Liver (tissue), 9 donors: ENCODE data around the gene MYO7B. TPM values are rescaled to one million over a fixed set of nuclear protein-coding genes. Genes with fewer than 3 reads are reported as not detected.

ENCODE experiments used
- DNase-seq: peaks from one replicate; pipeline ENCODE4 v3.0.0-alpha.2; 2017; ENCODE audit warnings: low spot score
- H3K27ac ChIP-seq, 2 donors: one replicate each; pipeline ENCODE4 v1.7.0; 2013; ENCODE audit warnings: inconsistent platforms in 2 of 2, low read length in 2 of 2, control low read depth in 1 of 2, low read depth in 1 of 2, mild to moderate bottlenecking in 1 of 2
- H3K27me3 ChIP-seq, 4 donors: one replicate each; pipeline versions ENCODE4 v1.6.1 to v1.7.0; 2013; ENCODE audit warnings: low read length in 3 of 4, inconsistent platforms in 1 of 4, mild to moderate bottlenecking in 1 of 4, moderate library complexity in 1 of 4; ENCODE audit not compliant: control insufficient read depth in 4 of 4, insufficient read depth in 4 of 4
- H3K36me3 ChIP-seq, 4 donors: one replicate each; pipeline versions ENCODE4 v1.6.1 to v1.7.0; 2013; ENCODE audit warnings: low read length in 3 of 4, mild to moderate bottlenecking in 3 of 4, low read depth in 1 of 4, moderate library complexity in 1 of 4; ENCODE audit not compliant: control insufficient read depth in 4 of 4, insufficient read depth in 3 of 4
- H3K4me1 ChIP-seq, 4 donors: one replicate each; pipeline versions ENCODE4 v1.6.1 to v1.7.0; 2013; ENCODE audit warnings: low read length in 3 of 4, mild to moderate bottlenecking in 3 of 4, moderate library complexity in 1 of 4; ENCODE audit not compliant: control insufficient read depth in 4 of 4, insufficient read depth in 4 of 4
- H3K4me3 ChIP-seq, 3 donors: one replicate each; pipeline versions ENCODE4 v1.6.1 to v1.7.0; 2013; ENCODE audit warnings: low read length in 3 of 3, control low read depth in 1 of 3, low read depth in 1 of 3, mild to moderate bottlenecking in 1 of 3
- H3K9ac ChIP-seq, 2 donors: one replicate each; pipeline ENCODE4 v1.7.0; 2013; ENCODE audit warnings: low read length in 2 of 2, mild to moderate bottlenecking in 2 of 2, moderate library complexity in 2 of 2, control low read depth in 1 of 2, low read depth in 1 of 2
- H3K9me3 ChIP-seq, 4 donors: one replicate each; pipeline versions ENCODE4 v1.6.1 to v1.7.0; 2013; ENCODE audit warnings: low read length in 3 of 4; ENCODE audit not compliant: control insufficient read depth in 4 of 4
- EGR1 ChIP-seq, 2 donors: IDR thresholded peaks; 2 replicates each; pipeline ENCODE4 v1.6.1; 2016 to 2018; ENCODE audit warnings: antibody characterized with exemption in 2 of 2, low read depth in 2 of 2
- FOXA1 ChIP-seq: IDR thresholded peaks from 2 replicates; pipeline ENCODE4 v1.6.1; 2016; ENCODE audit warnings: antibody characterized with exemption
- FOXA2 ChIP-seq: IDR thresholded peaks from 2 replicates; pipeline ENCODE4 v1.6.1; 2016; ENCODE audit warnings: antibody characterized with exemption
- GABPA ChIP-seq, 2 donors: IDR thresholded peaks in 1 of 2; conservative IDR thresholded peaks in 1 of 2; 2 replicates each; pipeline ENCODE4 v1.6.1; 2016; ENCODE audit warnings: antibody characterized with exemption in 2 of 2, mild to moderate bottlenecking in 1 of 2, moderate library complexity in 1 of 2
- HNF4A ChIP-seq, 2 donors: conservative IDR thresholded peaks; 2 replicates each; pipeline ENCODE4 v1.6.1; 2016; ENCODE audit warnings: antibody characterized with exemption in 2 of 2, mild to moderate bottlenecking in 2 of 2
- HNF4G ChIP-seq: IDR thresholded peaks from 2 replicates; pipeline ENCODE4 v1.6.1; 2016; ENCODE audit warnings: antibody characterized with exemption
- JUND ChIP-seq, 2 donors: IDR thresholded peaks; 2 replicates each; pipeline ENCODE4 v1.6.1; 2016; ENCODE audit warnings: antibody characterized with exemption in 2 of 2
- MAX ChIP-seq: IDR thresholded peaks from 2 replicates; pipeline ENCODE4 v1.6.1; 2016; ENCODE audit warnings: antibody characterized with exemption
- NR2F2 ChIP-seq: IDR thresholded peaks from 2 replicates; pipeline ENCODE4 v1.6.1; 2016; ENCODE audit warnings: antibody characterized with exemption
- RAD21 ChIP-seq, 2 donors: IDR thresholded peaks; 2 replicates each; pipeline ENCODE4 v1.6.1; 2016; ENCODE audit warnings: antibody characterized with exemption in 2 of 2, mild to moderate bottlenecking in 2 of 2
- REST ChIP-seq: IDR thresholded peaks from 2 replicates; pipeline ENCODE4 v1.6.1; 2016; ENCODE audit warnings: antibody characterized with exemption, mild to moderate bottlenecking
- RXRA ChIP-seq, 2 donors: IDR thresholded peaks; 2 replicates each; pipeline ENCODE4 v1.6.1; 2017 to 2018; ENCODE audit warnings: antibody characterized with exemption in 2 of 2, mild to moderate bottlenecking in 1 of 2
- SP1 ChIP-seq: IDR thresholded peaks from 2 replicates; pipeline ENCODE4 v1.6.1; 2018; ENCODE audit warnings: antibody characterized with exemption, mild to moderate bottlenecking
- TAF1 ChIP-seq: conservative IDR thresholded peaks from 2 replicates; pipeline ENCODE4 v1.6.1; 2016; ENCODE audit warnings: antibody characterized with exemption, mild to moderate bottlenecking
- YY1 ChIP-seq: IDR thresholded peaks from 2 replicates; pipeline ENCODE4 v1.6.1; 2016; ENCODE audit warnings: antibody characterized with exemption, mild to moderate bottlenecking
- whole genome bisulfite sequencing: extraction: QIAGEN DNeasy Blood & Tissue Kit; methylation state at CpG from one replicate; pipeline ENCODE4 v1.1.7; 2013; 5-methylcytosine and 5-hydroxymethylcytosine counted together
- polyA plus RNA-seq, 2 donors: library from polyadenylated mRNA; stranded (reverse) in 1 of 2; unstranded in 1 of 2; fragments of 200-250 nt in 1 of 2; fragments of >200 nt in 1 of 2; fragmentation: Nextera tagmentation in 1 of 2; extraction: Ambion mirVana in 1 of 2; gene quantifications; one replicate each; pipeline versions ENCODE4 v1.2.1 to v1.2.3, GENCODE V29; 2013 to 2015
- total RNA-seq, 2 donors: library from RNA; depleted of rRNA; stranded (reverse); fragments of >200 nt; gene quantifications; one replicate each; pipeline ENCODE4 v1.2.3, GENCODE V29; 2014
- TF ChIP-seq, protein P1 (sequence below): IDR thresholded peaks from 2 replicates; pipeline ENCODE4 v1.6.1; 2016; ENCODE audit warnings: antibody characterized with exemption
- TF ChIP-seq, protein P2 (sequence below): fragments of 150-350 bp; IDR thresholded peaks from 2 replicates; pipeline ENCODE4 v1.5.1; 2017; ENCODE audit warnings: improper control_type of control experiment, low read depth, low read length; ENCODE audit not compliant: missing input control
- TF ChIP-seq, protein P3 (sequence below): IDR thresholded peaks from 2 replicates; pipeline ENCODE4 v1.6.1; 2016; ENCODE audit warnings: antibody characterized with exemption
- donor health status: healthy.
- donor health status: healthy.
- donor health status: healthy.
- donor health status: healthy.
- donor health status: healthy.

Gene MYO7B
- total and polyA plus RNA-seq, 4 donors, result 0.15 to 1.1 (median 0.64) TPM

DNA sequence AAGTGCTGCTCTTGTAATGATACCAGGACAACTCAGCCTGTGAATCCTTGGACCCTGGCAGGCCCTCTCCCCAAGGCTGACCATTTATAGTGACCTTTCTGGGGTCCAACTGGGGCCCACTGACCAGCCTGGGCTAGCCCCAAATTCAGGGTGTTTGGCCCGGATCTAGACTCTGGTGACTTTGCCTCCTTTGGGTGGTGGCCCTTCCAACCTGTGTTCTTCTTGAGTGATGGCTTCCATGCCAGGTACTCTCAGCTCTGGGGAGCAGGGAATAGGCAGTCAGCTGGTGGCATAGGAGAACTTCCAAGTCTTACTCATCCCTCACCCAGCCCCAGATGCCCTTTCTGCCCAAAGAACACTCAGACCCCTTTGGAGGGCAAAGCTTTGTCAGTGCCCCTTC, 10.3 kb downstream of the MYO7B start:
- H3K27ac ChIP-seq, result no peak overlapping the region
- WGBS, result 98% methylated on average over 1 of the region's 1 CpG
- H3K4me1 ChIP-seq, result no peaks in the 10 kb centered on the region
- TF ChIP-seq NR2F2, result no peak
- TF ChIP-seq HNF4A (conservative IDR thresholded peaks at IDR 0.05), result no peak
- no peak for TF ChIP-seq YY1
- no peak for TF ChIP-seq HNF4G
- TF ChIP-seq SP1, result no peak
- TF ChIP-seq RAD21 (IDR thresholded peaks at IDR 0.05), result no peak
- TF ChIP-seq REST, result no peak
- TF ChIP-seq EGR1 (IDR thresholded peaks at IDR 0.05; ENCODE audit: low read depth in 2 of 2), result no peak
- no peak for TF ChIP-seq FOXA2
- TF ChIP-seq FOXA1, result no peak
- TF ChIP-seq, protein P1, sequence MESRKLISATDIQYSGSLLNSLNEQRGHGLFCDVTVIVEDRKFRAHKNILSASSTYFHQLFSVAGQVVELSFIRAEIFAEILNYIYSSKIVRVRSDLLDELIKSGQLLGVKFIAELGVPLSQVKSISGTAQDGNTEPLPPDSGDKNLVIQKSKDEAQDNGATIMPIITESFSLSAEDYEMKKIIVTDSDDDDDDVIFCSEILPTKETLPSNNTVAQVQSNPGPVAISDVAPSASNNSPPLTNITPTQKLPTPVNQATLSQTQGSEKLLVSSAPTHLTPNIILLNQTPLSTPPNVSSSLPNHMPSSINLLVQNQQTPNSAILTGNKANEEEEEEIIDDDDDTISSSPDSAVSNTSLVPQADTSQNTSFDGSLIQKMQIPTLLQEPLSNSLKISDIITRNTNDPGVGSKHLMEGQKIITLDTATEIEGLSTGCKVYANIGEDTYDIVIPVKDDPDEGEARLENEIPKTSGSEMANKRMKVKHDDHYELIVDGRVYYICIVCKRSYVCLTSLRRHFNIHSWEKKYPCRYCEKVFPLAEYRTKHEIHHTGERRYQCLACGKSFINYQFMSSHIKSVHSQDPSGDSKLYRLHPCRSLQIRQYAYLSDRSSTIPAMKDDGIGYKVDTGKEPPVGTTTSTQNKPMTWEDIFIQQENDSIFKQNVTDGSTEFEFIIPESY, result no peak
- TF ChIP-seq, protein P2, sequence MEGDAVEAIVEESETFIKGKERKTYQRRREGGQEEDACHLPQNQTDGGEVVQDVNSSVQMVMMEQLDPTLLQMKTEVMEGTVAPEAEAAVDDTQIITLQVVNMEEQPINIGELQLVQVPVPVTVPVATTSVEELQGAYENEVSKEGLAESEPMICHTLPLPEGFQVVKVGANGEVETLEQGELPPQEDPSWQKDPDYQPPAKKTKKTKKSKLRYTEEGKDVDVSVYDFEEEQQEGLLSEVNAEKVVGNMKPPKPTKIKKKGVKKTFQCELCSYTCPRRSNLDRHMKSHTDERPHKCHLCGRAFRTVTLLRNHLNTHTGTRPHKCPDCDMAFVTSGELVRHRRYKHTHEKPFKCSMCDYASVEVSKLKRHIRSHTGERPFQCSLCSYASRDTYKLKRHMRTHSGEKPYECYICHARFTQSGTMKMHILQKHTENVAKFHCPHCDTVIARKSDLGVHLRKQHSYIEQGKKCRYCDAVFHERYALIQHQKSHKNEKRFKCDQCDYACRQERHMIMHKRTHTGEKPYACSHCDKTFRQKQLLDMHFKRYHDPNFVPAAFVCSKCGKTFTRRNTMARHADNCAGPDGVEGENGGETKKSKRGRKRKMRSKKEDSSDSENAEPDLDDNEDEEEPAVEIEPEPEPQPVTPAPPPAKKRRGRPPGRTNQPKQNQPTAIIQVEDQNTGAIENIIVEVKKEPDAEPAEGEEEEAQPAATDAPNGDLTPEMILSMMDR, result no peak
- no peak for TF ChIP-seq GABPA (IDR thresholded peaks at IDR 0.05 in 1 of 2, conservative IDR thresholded peaks at IDR 0.05 in 1 of 2)
- TF ChIP-seq JUND (IDR thresholded peaks at IDR 0.05), result no peak
- TF ChIP-seq RXRA (IDR thresholded peaks at IDR 0.05), result no peak
- TF ChIP-seq MAX, result no peak
- TF ChIP-seq, protein P3, sequence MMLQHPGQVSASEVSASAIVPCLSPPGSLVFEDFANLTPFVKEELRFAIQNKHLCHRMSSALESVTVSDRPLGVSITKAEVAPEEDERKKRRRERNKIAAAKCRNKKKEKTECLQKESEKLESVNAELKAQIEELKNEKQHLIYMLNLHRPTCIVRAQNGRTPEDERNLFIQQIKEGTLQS, result no peak
- no peak for TF ChIP-seq TAF1
- H3K9me3 ChIP-seq, result no peaks in the 10 kb centered on the region
- no peak overlapping the region for H3K4me3 ChIP-seq
- DNase-seq, result no peak
- H3K27me3 ChIP-seq, result no peaks in the 10 kb centered on the region
- H3K9ac ChIP-seq, result no peak overlapping the region
- no peaks in the 10 kb centered on the region for H3K36me3 ChIP-seq
